ENCODE data around the gene KCNN4.

DNA sequence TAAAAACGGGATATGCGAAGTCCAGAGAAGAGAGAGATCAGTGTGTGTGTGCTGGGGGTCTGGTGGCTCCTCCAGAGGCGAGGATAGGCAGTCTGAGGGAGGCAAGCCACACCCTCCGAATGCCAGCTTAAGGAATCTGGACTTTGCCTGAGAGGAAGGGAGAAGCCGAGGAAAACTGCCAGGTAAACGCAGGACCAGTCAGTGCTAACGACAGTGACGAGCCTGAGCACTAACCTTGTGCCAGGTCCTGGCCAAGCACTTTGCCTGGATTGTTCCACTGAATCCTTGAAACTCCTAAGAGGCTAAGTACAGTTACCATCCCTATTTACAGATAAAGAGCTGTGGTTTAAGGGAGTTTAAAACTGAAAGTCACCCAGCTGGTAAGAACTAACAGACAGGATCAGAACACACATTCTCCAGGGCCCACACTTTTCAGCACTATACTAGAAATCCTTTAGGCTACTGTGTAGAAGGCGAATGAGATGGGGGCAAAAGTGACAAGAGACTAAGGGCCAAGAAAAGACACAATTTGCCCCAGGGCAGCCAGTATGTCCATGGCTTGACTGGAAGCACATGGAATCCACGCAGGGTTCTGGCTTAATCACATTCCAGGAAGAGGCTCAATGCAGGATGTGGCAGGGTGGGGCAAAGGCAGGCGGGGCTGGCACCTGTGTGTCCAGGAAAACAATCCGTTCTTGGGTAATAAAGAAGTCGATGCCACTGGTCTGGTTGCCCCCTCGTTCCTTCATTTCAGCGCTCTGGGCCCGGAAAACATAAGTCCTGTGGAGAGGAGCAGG is 41.1 kb downstream of the KCNN4 start:
- TF ChIP-seq JUND (IDR thresholded peaks at IDR 0.05) (no peak), RXRA (IDR thresholded peaks at IDR 0.05) (no peak), YY1 (IDR thresholded peaks at IDR 0.05) (no peak), RAD21 (IDR thresholded peaks at IDR 0.05) (no peak), TAF1 (conservative IDR thresholded peaks at IDR 0.05) (no peak), SP1 (IDR thresholded peaks at IDR 0.05) (no peak), EGR1 (IDR thresholded peaks at IDR 0.05; ENCODE audit: low read depth in 2 of 2) (no peak), FOXA1 (IDR thresholded peaks at IDR 0.05) (no peak)
- TF ChIP-seq, protein P1, sequence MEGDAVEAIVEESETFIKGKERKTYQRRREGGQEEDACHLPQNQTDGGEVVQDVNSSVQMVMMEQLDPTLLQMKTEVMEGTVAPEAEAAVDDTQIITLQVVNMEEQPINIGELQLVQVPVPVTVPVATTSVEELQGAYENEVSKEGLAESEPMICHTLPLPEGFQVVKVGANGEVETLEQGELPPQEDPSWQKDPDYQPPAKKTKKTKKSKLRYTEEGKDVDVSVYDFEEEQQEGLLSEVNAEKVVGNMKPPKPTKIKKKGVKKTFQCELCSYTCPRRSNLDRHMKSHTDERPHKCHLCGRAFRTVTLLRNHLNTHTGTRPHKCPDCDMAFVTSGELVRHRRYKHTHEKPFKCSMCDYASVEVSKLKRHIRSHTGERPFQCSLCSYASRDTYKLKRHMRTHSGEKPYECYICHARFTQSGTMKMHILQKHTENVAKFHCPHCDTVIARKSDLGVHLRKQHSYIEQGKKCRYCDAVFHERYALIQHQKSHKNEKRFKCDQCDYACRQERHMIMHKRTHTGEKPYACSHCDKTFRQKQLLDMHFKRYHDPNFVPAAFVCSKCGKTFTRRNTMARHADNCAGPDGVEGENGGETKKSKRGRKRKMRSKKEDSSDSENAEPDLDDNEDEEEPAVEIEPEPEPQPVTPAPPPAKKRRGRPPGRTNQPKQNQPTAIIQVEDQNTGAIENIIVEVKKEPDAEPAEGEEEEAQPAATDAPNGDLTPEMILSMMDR (IDR thresholded peaks at IDR 0.05; ENCODE audit: low read depth, low read length, missing input control) = no peak
- TF ChIP-seq, protein P2, sequence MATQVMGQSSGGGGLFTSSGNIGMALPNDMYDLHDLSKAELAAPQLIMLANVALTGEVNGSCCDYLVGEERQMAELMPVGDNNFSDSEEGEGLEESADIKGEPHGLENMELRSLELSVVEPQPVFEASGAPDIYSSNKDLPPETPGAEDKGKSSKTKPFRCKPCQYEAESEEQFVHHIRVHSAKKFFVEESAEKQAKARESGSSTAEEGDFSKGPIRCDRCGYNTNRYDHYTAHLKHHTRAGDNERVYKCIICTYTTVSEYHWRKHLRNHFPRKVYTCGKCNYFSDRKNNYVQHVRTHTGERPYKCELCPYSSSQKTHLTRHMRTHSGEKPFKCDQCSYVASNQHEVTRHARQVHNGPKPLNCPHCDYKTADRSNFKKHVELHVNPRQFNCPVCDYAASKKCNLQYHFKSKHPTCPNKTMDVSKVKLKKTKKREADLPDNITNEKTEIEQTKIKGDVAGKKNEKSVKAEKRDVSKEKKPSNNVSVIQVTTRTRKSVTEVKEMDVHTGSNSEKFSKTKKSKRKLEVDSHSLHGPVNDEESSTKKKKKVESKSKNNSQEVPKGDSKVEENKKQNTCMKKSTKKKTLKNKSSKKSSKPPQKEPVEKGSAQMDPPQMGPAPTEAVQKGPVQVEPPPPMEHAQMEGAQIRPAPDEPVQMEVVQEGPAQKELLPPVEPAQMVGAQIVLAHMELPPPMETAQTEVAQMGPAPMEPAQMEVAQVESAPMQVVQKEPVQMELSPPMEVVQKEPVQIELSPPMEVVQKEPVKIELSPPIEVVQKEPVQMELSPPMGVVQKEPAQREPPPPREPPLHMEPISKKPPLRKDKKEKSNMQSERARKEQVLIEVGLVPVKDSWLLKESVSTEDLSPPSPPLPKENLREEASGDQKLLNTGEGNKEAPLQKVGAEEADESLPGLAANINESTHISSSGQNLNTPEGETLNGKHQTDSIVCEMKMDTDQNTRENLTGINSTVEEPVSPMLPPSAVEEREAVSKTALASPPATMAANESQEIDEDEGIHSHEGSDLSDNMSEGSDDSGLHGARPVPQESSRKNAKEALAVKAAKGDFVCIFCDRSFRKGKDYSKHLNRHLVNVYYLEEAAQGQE (IDR thresholded peaks at IDR 0.05) = no peak
- TF ChIP-seq, protein P3, sequence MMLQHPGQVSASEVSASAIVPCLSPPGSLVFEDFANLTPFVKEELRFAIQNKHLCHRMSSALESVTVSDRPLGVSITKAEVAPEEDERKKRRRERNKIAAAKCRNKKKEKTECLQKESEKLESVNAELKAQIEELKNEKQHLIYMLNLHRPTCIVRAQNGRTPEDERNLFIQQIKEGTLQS (IDR thresholded peaks at IDR 0.05) = no peak

Data from liver (tissue), 3 donors.